HCT116 (cell line): ENCODE data around the gene PLEKHG5.

Experiments used
- EZH2phosphoT487 ChIP-seq: fragments of 200-600 bp; IDR thresholded peaks from 2 replicates; pipeline ENCODE4 v1.6.1; 2018; ENCODE audit warnings: antibody characterized with exemption, borderline replicate concordance
- POLR2A ChIP-seq: IDR thresholded peaks from 2 replicates; pipeline ENCODE4 v1.7.0; 2011; ENCODE audit warnings: borderline replicate concordance; ENCODE audit not compliant: insufficient read depth, insufficient read length; ENCODE audit errors: extremely low read depth
- TF ChIP-seq, protein P1 (sequence below), 3 experiments: fragments of 200-600 bp in 1 of 3; sonication (generic) in 1 of 3; IDR thresholded peaks in 2 of 3; conservative IDR thresholded peaks in 1 of 3; 2 replicates each; pipeline ENCODE4 v1.5.1; 2012 to 2017; ENCODE audit warnings: low read depth in 2 of 3, low read length in 2 of 3, antibody characterized with exemption in 1 of 3, borderline replicate concordance in 1 of 3, control low read depth in 1 of 3, mild to moderate bottlenecking in 1 of 3, mixed read lengths in 1 of 3, mixed run types in 1 of 3, moderate library complexity in 1 of 3; ENCODE audit not compliant: insufficient read depth in 1 of 3

DNA sequence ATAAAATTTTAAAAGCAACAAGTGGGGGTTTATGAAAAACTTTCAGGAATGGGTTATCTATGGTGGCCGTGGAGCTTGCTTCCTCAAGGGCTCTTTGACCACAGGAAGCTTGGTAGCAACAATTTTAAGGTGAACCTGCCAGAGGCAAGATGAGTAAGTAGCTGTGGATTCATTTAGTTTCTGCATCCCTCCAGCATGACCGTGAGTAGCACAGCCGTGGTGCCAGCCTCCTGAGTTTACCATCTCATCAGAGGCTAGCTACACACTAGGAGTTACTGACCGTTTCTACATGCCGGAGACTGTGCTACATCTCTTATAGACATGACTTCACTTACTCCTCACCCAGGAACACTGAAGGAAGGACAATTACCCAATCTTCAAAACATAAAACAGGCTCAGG is 30.1 kb upstream of the PLEKHG5 start:
- TF ChIP-seq, protein P1, sequence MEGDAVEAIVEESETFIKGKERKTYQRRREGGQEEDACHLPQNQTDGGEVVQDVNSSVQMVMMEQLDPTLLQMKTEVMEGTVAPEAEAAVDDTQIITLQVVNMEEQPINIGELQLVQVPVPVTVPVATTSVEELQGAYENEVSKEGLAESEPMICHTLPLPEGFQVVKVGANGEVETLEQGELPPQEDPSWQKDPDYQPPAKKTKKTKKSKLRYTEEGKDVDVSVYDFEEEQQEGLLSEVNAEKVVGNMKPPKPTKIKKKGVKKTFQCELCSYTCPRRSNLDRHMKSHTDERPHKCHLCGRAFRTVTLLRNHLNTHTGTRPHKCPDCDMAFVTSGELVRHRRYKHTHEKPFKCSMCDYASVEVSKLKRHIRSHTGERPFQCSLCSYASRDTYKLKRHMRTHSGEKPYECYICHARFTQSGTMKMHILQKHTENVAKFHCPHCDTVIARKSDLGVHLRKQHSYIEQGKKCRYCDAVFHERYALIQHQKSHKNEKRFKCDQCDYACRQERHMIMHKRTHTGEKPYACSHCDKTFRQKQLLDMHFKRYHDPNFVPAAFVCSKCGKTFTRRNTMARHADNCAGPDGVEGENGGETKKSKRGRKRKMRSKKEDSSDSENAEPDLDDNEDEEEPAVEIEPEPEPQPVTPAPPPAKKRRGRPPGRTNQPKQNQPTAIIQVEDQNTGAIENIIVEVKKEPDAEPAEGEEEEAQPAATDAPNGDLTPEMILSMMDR (IDR thresholded peaks at IDR 0.05 in 2 of 3, conservative IDR thresholded peaks at IDR 0.05 in 1 of 3; ENCODE audit: borderline replicate concordance in 1 of 3, insufficient read depth in 1 of 3, low read depth in 2 of 3, low read length in 2 of 3): no peak
- TF ChIP-seq POLR2A (no peak), EZH2phosphoT487 (no peak)
